GM19438 (cell line): ENCODE results near the gene PLA2G4B.

Experiments
- ATAC-seq: cut with Tn5 transposase; IDR thresholded peaks from one replicate; pipeline ENCODE4 v1.9.1; 2021; ENCODE audit warnings: low read depth; ENCODE audit not compliant: unreplicated experiment

PLA2G4B gene, protein sequence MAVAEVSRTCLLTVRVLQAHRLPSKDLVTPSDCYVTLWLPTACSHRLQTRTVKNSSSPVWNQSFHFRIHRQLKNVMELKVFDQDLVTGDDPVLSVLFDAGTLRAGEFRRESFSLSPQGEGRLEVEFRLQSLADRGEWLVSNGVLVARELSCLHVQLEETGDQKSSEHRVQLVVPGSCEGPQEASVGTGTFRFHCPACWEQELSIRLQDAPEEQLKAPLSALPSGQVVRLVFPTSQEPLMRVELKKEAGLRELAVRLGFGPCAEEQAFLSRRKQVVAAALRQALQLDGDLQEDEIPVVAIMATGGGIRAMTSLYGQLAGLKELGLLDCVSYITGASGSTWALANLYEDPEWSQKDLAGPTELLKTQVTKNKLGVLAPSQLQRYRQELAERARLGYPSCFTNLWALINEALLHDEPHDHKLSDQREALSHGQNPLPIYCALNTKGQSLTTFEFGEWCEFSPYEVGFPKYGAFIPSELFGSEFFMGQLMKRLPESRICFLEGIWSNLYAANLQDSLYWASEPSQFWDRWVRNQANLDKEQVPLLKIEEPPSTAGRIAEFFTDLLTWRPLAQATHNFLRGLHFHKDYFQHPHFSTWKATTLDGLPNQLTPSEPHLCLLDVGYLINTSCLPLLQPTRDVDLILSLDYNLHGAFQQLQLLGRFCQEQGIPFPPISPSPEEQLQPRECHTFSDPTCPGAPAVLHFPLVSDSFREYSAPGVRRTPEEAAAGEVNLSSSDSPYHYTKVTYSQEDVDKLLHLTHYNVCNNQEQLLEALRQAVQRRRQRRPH

DNA sequence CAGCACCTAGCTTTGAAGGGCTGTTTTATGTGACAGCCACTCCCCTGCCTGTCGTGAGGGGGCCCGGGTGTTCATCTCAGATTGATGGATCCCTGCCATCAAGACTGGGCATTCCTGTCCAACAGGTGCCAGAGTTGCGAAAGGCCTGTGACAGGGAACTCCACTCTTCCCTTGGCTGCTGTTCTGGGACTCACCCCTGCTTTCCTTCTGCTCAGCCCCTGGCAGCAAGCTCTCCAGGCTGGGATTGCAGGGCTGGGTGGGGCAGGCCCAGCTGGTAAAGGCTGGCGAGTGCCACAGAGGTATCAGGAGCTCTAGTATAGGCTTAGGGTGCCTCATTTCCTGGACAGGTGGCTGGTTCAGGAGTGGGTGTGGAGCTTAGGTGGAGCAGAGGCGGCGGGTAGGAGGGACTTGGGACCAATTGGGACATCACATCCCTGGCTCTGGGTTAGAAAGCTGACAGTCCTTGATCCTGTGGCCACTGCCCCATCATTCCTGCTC lies at the start of gene PLA2G4B:
TSS of gene PLA2G4B (plus strand) at position 448 of the 498 bp plus-strand sequence. CDS start 67 bp downstream, outside the sequence.
- no peak for ATAC-seq

- ATAC-seq, result no peak
These were observed 49.4 kb upstream of the PLA2G4B start for GRCh38 chr15:41789236-41789635.

GRCh38 chr15:41789662-41790061 lies 49.0 kb upstream of the PLA2G4B start:
- ATAC-seq, result no peak

DNA sequence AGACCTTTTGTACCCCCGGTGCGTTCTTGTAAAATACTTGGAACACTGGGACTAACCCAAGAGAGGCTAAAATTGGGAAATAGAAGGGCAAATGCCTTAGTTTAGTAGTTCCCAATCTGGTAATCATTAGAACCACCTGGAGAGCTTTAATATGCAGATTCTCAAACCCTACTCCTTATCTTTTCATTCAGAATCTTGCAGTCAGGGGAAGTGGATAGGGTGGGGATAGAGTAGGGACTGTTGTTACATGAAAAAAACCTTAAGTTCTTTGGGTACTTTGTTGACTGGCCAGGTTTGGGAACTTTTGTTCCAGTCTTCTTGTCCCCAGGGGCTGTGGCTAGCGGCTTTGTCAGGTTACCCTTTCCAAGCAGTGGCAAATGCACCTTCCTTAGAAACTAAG lies 48.5 kb upstream of the PLA2G4B start:
- ATAC-seq, result no peak

DNA sequence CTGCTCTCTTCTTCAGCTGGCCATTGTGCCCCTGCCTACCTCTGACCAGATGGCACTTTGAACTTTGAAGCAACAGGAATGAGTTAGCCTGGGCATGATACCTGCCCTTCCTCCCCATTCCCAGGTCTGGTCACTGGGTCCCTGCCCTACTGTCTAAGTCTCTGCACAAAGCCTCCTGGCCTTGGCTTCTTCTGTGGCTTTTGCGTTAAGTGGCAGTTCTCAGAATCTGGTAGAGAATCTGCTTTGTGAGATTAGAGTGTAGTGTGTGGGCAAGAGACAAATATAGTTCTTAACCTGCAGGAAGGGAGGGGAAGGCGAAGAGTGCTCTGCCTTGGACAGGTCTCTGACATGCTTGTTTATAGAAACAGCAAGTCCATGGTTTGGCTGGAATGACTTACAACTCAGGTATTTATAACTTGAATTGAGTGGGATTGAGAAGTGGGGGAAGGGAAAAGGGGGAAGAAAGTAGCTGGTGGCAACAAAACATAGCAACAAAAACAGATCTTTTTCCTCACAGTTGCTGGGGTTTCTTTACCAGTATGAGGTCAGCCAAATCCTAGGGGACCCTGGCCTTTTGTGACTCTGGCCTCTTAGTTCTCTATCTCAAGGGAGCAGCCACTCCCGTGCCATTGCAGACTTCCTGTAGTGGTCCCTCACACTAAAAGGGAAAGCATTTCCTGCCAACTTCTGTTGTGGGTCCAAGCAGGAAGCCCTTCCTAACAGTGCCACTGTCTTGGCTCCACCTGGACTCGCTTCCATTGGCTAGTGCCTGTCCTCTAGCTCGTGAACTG lies 47.7 kb upstream of the PLA2G4B start:
- no peak for ATAC-seq

- no peak for ATAC-seq
These were observed 47.1 kb upstream of the PLA2G4B start for GRCh38 chr15:41791547-41791937.

DNA sequence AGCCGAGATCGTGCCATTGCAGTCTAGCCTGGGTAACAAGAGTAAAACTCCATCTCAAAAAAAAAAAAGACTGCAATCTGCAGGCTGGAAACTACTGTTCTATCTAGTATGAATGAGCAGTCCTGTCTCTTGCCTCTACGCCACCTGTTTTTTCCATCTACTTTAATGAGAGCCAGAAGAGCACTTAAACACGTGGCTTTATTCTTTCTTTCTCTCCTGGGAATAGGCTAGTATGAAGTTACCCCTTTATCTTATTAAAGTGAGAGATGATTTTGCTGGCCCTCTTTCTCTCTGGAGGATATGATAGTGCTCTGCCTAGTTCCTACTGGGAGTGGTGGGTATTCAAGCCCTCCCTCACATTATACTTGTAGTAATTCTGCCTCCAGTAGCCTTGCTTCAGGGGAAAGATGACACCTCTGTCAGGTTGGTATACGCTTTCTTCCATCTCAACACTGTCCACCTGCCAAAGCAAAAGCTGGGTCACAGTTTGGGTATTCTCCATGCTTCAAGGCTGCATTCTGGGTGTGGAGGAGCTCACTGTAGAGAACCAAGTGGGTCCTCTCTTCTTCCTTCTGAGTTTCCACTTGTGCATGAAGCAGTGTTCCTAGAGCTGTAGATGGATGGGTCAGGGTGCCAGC lies 46.5 kb upstream of the PLA2G4B start:
- no peak for ATAC-seq

GRCh38 chr15:41794081-41794480 lies 44.6 kb upstream of the PLA2G4B start:
- no peak for ATAC-seq

DNA sequence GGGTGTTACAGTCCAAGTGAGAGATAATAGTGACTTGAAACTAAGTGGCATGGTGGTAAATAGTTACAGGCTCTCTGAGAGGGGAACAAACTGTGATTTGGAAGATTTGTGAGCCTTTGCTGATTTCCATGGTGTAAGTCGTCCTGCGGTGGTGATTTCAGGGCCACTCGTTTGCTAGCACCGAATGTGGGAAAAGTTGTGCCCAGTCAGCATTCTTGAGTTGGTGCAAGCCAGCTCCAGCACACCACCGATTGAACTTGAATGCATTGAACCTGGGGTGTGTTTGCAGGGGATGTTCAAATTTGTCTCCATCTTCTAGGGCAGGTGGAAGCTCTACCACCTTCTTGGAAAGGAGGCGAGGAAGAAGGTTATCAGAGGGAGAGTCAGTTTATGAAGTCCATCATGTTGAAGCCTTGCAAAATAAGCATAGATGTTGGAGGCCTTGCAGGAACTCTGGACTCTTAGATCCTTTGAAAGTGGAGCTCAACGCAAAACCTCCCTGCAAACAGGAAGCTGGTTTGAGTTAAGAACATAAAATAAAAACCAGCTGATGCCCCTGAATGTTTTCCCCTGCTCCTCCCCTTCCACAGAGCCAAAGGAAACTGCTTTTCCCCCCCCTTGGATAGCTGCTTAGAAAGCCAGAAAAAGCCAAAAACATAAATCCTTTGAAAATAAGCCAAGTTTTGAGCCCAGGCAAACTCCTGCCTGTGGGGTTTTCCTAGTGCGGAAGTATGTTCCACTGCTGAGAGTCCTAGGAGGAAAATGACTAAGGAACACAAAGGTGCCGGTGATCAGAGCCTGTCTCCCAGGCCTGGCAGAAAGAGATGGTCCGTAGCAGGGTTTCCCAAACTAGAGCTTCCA lies 42.4 kb upstream of the PLA2G4B start:
- no peak for ATAC-seq

- no peak for ATAC-seq
These were observed 41.3 kb upstream of the PLA2G4B start for GRCh38 chr15:41797201-41797944.

GRCh38 chr15:41798607-41799487 lies 39.8 kb upstream of the PLA2G4B start:
- no peak for ATAC-seq

DNA sequence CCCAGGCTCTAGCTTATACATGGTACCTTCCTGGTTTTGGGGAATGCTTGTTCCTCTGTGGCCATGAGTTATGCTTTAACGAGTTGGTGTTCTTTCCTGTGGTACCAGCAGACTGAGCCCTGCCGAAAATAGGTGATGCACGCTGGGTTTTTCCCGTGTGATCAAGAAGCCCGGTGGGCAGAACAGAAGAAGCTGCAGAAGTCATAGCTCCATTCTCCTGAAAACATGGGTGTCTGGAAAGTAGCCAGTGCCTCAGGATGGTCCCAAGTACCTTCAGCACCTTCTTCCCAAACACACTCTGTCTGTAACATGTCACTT lies 39.2 kb upstream of the PLA2G4B start:
- no peak for ATAC-seq

DNA sequence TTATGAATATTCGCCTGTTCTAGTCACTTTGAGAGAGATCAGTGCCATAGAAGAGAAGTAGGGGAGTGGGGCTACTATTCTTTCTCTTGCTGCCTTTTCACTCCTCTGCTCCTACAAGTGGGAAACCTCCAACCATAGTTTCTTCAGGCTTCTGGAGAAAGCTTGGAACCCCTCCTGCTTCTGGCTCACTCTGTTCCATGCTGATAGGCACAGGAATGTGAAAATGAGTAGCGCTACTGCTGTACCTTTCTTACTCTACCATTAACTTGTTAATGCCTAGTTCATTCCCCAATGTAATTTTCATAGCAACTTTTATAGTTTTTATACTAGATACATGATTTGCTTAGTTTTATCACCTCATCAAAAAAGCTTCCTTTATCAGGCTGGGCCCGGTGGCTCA lies 37.5 kb upstream of the PLA2G4B start:
- no peak for ATAC-seq

GRCh38 chr15:41801850-41802455 lies 36.7 kb upstream of the PLA2G4B start:
- no peak for ATAC-seq

DNA sequence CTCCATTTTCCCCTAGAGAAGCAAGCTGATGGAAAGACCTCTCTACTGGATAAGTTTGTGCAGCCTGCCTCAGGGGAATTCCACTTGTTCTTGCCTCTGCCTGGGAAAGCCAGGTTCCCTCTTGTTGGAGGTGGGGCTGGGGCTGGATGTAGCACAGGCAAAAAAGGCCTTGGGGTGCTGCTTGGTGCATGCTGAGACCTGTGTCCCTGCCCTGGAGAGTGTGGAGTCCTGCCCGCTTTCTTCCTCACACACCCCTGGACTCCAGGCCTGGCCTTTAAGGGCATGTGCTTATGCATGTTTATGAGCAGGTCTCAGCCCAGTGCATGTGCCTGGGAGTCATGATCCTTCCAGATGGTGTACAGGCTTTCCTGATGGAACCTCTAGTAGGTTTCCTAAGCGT lies 34.3 kb upstream of the PLA2G4B start:
- no peak for ATAC-seq

DNA sequence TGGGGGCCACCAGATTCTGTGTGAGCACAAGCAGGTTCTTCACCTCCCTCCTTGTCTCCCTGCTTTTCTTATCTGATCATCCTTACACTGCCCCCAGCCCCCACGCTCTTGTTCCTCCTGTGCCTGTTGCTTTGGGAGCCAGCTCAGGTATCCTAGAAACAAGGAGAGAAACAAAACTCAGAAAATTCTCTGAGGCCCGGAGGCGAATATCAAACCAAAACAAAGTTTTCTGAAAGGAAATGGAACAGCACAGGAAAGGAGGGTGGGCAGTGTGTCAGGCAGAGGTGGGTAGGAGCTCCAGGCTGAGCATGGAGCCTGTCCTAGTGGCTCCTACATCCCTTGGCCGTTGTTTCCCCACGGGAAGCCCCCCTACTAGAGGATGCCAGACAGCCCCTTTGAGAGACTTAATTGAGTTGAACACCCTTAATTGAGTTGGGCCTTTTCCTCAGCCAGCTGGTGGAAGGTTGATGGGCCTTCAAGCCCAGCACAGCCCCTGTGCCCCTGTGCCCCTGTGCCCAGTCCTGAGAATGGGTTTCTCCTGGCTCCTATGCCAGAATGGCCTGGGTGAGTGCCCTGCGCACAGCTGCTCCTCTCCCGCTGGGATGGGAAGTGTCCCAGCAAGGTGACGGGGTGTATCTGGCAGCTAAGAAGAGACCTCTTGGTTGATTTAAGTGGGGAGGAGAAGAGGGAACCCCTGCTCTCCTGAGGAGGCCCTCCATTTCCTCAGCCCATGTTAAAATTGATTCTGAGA lies 33.6 kb upstream of the PLA2G4B start:
- no peak for ATAC-seq

- ATAC-seq, result no peak
These were observed 32.9 kb upstream of the PLA2G4B start for GRCh38 chr15:41805711-41806110.
